GM03348 (cell line): ENCODE measurements around the gene TADA2A.

ENCODE experiments used
- DNase-seq: peaks from one replicate; pipeline ENCODE4 v3.0.0; 2012; ENCODE audit warnings: low spot score

TADA2A gene

GRCh38 chr17:37463039-37463438 is 56.4 kb downstream of the TADA2A start:
- no peak for DNase-seq

DNA sequence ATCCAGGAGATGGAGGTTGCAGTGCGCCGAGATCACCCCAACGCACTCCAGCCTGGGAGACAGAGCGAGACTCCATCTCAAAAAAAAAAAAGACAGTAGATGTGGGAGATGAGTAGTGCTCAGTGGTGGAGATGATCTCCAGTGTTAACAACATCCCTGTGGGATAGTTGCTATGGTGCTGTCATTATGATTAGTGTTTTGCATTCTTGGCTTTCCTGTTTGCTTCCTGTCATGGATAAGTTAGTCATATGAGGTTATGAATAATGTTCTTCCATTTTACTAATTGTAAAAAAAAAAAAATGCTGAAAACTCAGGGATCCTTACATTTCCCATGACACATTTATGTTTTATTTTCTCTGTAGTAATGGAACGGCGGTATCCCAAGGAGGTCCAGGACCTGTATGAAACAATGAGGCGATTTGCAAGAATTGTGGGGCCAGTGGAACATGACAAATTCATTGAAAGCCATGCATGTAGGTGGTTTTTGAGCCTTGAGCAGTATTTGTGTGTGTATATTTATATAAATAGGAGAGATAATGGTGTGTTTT is 58.5 kb downstream of the TADA2A start:
- peak; percentile 61 for DNase-seq

DNA sequence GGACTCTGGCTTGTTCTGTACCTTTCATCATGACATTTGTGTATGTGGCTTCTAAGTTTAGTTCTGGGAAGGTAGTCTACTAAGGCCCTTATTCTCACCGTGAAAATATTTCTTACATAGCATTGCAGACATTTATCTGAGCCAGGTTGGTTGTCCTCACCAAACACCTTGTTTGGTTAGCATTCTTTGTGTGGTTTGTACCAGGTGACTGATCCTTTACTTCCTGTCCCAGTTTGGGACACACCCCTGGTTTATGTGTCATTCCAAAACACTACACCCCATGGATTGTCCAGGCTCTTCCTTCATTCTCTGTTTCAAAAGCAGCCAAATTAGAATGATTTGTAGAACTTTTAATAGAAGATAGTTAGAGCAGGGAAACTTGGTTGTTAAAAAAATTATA is 59.8 kb downstream of the TADA2A start:
- no peak for DNase-seq

GRCh38 chr17:37470181-37470580 is 63.5 kb downstream of the TADA2A start:
- no peak for DNase-seq

- DNase-seq: no peak
Measured at GRCh38 chr17:37475731-37476420, 69.2 kb downstream of the TADA2A start.

- peak; percentile 81 for DNase-seq
Measured at GRCh38 chr17:37476431-37477120, 69.9 kb downstream of the TADA2A start.

- DNase-seq: peak; percentile 77
Measured at GRCh38 chr17:37478187-37478586, 71.5 kb downstream of the TADA2A start.

GRCh38 chr17:37479025-37479424 is 72.3 kb downstream of the TADA2A start:
- DNase-seq: no peak

DNA sequence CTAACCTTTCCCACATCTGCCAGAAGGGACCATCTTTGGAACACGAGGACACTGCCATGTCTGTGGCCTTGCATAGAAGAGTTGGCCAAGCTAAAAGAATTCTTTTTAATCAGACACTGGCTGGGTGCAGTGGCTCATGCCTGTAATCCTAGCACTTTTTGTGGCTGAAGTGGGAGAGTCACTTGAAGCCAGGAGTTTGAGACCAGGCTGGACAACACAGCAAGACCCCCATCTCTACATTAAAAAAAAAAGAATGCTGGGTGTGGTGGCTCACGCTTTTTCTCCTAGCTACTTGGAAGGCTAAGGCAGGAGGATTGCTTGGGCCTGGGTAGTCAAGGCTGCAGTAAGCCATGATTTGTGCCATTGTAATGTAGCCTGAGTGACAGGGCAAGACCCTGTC is 73.7 kb downstream of the TADA2A start:
- DNase-seq: no peak

DNA sequence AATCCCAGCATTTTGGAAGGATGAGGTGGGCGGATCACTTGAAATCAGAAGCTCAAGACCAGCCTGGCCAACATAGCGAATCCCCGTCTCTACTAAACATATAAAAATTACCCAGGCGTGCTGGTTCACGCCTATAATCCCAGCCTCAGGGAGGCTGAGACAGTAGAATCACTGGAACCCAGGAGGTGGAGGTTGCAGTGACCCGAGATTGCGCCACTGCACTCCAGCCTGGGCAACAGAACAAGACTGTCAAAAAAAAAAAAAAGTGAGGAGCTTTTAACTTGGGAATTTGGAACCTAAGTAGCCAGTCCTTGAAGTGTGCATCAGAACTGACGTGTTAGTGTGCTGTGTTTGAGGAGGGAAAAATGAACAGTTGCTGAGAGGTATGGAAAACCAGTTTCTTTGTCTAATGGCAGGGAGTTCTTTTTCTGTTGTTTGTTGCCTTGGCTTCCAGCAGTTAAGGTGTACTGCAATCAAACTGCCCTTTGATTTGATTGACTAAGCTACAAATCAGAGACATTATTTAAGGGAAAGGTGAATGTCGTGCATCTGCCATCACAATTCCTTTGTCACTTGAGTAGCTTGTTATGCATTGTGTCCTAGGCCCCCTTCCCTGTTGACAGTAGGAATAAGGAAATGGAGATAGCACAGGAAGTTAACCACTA is 74.4 kb downstream of the TADA2A start:
- no peak for DNase-seq

GRCh38 chr17:37483311-37484039 is 76.8 kb downstream of the TADA2A start:
- DNase-seq: peak; percentile 62

DNA sequence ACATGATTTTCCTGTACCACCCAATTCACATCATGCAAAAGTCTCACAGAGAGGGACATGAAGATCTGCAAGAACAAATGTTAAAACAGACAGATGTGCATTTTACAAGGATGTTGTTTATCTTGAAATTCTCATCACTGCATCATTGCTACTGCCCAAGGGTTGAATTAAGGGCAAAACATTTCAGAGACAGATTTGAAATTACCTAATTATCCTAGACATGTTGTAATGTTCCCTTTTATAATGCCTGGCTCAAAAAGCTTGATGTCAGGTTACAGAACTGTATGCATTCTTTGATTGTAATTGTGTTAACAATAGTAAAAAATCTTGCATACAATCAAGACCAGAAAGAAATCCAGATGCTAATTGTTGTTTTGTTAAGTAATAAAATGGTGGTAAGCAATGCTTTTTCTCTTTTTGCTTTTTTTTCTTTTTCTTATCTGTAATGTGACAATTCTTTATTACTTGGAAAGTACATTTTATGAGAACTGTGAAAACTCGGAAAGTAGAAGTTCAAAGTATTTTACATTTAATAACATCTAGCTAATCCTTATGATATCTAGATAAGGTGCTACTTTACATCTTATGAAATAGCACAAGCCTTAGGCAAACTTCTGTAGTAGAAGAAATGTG is 79.4 kb downstream of the TADA2A start:
- no peak for DNase-seq

GRCh38 chr17:37488009-37488604 is 81.4 kb downstream of the TADA2A start:
- DNase-seq: peak; percentile 79

GRCh38 chr17:37488607-37489196 is 82.0 kb downstream of the TADA2A start:
- DNase-seq: peak; percentile 83

- peak; percentile 98 for DNase-seq
Measured at GRCh38 chr17:37489197-37490001, 82.7 kb downstream of the TADA2A start, which contains the start of gene DUSP14. Gene DUSP14 (plus strand): TSS chr17:37489891. CDS start chr17:37512273, 22,382 bp downstream.

DNA sequence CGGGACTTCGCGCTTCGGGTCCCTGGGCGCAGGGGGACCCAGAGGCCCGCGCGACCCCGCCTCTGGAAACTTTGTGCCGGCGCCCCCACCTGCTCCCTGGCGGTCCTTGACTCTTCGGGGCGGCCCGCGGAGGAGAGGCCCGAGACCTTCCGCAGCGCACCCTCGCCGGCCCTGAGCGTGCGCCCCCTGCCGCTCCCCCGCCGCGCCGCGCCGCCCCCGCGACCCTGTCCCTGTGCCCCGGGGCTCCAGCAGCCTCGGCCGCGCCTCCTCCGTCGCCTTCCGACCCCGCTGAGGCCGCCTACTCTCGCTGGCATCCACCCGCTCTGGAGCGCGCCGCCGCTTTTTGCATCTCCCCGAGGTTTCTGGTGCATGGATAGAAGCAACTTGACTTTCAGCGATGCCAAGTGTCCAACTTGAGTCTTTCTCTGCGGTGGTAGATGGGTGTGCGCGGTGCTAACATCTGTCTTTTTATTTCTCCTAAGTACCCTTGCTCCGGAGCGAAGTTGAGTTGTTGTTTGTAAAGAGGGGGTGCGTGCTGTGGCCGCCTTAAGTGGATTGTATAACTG is 83.4 kb downstream of the TADA2A start:
- peak; percentile 70 for DNase-seq

DNA sequence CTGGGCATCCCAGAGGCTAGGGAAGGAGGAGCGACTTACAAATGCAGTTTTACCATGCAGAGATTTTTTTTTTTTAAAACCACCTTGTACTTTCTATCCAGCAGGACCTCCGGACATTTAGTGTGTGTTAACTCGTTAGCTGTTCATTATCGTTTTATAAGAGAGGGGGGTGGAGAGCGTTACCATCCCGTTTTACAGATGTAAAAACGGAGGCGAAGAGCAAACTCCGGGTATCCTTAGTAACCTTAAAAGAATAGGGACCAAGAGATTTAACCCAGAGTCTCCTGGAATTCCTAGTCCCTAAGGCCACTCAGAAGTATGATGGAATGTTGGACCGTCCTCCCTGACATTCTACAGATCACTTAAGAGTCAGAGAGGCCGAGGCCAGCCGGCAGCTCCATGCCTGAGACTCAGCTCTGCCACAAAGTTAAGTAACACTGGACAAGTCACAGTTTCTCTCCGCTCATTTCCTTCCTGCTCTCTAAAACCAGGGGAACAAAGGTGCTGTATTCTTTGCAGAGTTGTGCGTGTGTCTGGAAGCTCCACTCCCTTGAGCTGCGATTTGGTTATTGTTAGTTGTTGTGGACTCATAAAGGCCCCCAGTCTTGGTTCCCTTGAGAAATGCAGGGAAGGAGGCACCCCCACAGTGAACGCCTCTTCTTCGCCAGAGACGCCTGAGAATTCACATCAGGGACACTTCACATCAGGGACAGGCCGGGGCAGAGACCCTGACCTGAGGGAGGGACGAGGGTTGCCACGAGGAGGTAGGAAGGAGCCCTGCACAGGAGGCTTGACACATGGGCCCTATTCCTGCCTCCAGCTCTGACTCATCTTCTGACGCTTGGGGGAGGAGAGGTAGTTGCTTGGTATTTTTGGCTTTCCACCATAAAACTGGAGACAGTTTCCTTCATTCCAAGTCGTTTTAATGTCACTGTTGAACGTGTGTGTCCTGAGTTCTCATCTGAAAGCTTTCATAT is 84.2 kb downstream of the TADA2A start:
- DNase-seq: peak; percentile 82

GRCh38 chr17:37492167-37492566 is 85.5 kb downstream of the TADA2A start:
- no peak for DNase-seq
